HPDE6-E6E7 (cell line): ENCODE measurements around the gene HSPB1.
A peak's percentile ranks its signal among the peaks of the same experiment; 100 is the strongest.
"Not testable (repeated sequence)": the region's sequence is repeated elsewhere in the genome, so short reads cannot be mapped to it uniquely, and the experiment has no call there.

Source experiments
- DNase-seq: peaks from one replicate; pipeline ENCODE4 v3.0.0; 2011; ENCODE audit warnings: missing footprints; ENCODE audit errors: extremely low spot score

Gene HSPB1

GRCh38 chr7:76281706-76282343, 20.6 kb upstream of the HSPB1 start:
- DNase-seq, result no peak

DNA sequence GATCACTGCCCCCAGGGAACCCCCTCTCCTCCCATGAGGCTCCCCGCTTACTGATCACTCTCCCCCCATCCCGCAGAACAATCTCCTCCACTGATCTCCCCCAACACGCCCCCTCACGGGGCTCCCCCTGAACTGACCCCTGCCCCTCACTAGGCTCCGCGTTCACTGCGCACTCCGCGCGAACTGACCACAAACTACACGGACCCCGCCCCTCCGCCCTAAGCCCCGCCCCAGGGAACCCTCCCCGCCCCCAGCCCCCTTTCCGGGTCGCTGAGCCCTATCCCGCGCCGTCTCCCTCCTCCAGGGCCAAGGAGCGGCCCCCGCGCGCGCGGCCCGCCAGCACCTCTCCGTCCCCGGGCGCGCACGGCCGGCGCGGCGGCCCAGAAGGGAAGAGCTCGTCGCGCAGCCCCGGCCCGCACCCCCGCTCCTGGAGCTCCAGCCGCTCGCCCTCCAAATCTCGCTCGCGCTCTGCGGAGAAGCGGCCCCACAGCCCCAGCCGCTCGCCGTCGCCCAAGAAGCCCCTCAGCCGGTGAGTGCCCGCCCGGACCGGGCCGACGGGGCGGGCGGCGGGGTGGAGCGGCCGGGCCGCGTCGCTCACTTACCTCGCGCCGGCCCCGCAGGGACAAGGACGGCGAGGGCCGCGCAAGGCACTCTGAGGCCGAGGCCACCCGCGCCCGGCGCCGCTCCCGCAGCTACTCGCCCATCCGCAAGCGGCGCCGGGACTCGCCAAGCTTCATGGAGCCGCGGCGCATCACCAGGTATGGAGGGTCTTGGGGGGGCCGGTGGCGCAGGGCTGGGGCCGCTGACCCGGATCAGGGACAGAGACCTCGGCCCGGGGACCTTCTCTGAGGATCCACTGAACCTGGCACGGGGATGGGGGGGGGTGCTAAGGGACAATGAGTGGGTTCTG, 19.9 kb upstream of the HSPB1 start:
- no peak for DNase-seq

DNA sequence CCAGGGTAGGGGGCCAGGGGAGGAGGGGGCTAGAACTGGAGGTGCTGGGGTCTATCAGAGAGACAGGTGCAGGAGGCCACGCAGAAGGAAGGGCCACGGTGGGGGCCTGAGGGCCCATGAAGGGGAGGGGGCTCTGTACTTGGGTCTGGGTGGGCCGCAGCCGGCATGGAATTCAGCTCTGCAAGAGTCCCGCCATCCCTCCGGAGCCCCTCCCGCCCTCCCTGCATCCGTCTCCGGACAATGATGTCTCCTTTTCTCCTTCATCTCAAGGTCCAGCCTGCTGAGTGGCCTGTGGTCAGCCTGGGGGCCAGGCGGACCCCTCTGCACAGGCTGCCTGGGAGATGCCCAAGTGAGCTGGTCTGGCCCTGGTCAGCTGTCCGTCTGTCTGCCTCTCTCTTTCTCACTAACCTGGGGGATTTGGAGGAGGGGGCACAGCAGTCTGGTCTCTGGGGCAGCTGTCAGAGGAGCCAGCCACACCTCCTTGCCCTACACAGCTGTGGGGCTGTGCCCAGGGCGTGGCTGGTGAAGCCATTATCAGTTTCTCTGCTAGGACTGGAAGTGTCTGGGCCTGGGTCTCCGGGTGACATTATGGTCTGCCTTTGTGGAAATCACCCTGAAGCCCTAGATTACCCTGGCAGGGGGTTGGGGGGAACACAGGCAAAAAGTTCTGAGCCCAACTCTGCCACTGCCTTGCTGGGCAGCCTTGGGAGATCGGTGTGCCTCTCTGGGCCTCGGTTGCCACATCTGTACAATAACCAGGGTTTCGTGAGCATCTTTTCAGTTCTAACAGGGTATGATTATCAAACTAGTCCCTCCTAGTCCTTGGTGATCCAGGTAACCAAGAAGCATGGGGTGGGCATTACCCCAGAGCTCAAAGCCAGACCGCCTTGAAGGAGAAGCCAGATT, 19.0 kb upstream of the HSPB1 start:
- no peak for DNase-seq

GRCh38 chr7:76285604-76286374, 16.7 kb upstream of the HSPB1 start:
- no peak for DNase-seq

DNA sequence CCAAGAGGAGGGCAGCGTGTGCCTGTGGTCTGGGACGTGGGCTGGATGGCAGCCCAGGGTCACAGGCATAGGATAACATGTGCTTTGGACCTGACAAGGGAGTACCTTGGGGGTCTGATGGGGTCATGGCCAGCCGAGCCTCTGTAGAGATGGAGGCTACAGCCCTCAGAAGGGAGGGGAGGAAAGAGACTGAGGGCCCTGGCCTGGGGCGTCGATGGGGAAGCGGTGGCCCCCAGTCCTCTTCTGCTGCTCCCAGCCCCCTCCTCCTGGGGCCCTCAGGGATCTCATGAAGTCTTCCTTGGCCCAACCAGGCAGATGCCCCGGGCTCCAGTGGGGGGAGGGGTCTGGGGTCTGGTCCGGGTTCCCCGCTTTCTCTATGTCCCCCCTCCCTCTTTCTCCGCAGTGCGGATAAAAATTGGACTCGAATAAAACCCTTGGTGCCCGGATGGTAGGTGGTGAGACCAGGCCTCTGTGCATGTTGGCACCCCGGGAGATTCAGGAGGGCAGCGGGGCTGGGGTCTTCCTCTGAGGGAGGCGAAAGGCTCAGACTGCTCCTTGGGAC, 15.6 kb upstream of the HSPB1 start:
- DNase-seq, result no peak

DNA sequence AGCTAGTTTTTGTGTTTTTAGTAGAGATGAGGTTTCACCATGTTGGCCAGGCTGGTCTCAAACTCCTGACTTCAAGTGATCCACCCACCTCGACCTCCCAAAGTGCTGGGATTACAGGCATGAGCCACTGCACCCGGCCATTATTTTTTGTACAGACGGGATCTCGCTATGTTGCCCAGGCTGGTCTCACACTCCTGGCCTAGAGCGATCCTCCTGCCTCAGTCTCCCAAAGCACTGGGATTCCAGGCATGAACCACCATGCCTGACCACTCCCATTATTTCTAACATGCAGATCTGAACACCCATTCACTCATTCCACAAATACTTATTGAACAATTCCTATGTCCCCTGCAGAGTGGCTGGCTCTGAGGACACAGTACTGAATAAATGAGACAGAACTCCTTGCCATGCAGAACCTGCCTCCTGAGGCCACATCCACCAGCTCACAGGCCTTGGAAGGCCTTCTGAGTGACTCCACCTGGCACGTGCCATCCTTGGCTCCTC, 11.6 kb upstream of the HSPB1 start:
- DNase-seq, result not testable (repeated sequence)

GRCh38 chr7:76291351-76292212, 10.9 kb upstream of the HSPB1 start:
- DNase-seq, result peak; percentile 88

DNA sequence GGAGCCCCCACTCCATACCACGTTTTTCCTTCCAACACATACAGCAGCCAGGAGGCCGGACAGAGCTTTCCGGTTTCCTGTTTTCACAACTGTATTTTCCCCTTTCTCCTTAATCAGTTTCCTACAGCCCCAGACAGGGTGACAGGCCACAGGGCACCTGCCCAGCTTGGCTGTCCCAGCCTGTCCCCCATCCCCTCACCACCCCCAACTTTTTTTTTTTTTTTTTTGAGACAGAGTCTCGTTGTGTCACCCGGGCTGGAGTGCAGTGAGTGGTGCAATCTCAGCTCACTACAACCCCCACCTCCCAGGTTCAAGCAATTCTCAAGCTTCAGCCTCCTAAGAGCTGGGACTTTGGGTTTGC, 10.3 kb upstream of the HSPB1 start:
- no peak for DNase-seq

- not testable (repeated sequence) for DNase-seq
Measured at GRCh38 chr7:76292911-76293310, 9.6 kb upstream of the HSPB1 start.

GRCh38 chr7:76293407-76293901, 9.0 kb upstream of the HSPB1 start:
- DNase-seq, result no peak

- peak; percentile 78 for DNase-seq
Measured at GRCh38 chr7:76294344-76295024, 8.0 kb upstream of the HSPB1 start.

DNA sequence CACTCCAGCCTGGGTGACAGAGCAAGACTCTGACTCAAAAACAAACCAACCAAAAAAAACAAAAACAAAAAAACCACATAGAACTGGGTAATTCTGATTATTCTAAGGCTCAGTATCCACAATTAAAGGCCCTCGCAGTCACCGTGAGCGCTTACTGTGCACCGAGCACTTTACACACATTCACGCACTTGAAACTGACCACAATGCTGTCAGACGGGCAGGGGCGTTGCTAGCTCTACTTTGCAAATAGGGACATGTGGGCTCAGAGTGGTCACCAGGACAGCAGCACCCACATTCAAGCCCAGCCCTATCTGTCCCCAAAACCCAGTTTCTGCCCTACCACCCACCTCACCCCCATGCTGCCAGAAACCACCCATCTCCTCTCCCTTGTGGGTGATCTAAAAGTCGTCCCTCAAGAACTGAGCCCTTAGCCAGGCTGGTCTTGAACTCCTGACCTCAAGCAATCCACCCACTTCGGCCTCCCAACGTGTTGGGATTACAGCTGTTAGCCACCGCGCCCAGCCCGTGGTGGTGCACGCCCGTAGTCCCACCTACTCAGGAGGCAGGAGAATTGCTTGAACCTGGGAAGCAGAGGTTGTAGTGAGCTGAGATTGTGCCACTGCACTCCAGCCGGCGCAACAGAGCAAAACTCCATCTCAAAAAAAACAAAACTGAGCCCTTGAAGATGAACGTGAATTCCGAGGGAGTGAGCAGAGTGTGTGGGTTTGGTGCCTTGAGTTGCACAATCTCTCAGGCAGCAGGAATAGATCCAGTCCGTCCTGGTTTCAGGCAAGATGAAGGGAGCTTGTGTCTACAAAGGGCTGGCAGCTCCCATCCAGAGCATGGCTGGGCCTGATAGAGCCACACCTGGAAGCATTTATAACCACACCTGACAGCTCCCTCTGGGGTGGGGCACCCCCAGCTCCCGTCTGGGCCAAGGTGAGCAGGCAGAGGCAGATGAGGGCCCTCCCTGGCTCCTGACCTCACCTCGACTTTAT, 5.4 kb upstream of the HSPB1 start:
- peak; percentile 72 for DNase-seq

- no peak for DNase-seq
Measured at GRCh38 chr7:76300166-76300731, 2.2 kb upstream of the HSPB1 start.

- DNase-seq, result no peak
Measured at GRCh38 chr7:76301000-76301399, 1.5 kb upstream of the HSPB1 start.

DNA sequence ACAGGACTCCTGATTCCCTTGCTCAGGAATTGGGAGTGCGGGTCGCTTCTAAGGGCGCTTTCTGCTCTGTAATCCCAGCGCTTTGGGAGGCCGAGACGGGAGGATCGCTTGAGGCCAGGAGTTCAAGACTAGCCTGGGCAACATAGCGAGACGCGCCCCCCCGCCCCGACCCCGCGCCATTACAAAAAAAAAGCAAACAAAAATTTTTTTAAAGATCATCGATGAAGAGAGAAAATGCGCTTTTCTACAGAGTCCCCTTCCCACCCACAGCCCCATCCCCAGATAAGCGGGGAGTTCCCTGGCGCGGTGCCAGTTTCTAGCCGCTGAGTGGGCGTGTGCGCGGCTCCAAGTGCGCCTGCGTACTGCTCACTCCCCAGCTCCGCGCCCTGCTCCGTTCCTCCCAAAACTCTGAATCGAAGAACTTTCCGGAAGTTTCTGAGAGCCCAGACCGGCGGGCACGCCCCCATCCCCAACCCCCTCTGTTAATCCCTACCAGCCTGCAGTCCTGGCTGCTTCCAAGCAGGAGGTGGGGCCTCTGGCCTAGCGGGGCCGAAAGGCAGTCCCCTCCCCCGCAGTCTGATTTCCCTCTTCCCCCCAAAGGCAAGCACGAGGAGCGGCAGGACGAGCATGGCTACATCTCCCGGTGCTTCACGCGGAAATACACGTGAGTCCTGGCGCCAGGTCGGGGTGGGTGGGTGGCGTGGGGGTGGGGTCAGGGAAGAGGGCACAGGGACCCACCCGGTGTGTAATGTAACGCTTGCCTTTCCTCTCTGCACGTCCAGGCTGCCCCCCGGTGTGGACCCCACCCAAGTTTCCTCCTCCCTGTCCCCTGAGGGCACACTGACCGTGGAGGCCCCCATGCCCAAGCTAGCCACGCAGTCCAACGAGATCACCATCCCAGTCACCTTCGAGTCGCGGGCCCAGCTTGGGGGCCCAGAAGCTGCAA, 1.0 kb downstream of the HSPB1 start:
- DNase-seq, result peak; percentile 55

DNA sequence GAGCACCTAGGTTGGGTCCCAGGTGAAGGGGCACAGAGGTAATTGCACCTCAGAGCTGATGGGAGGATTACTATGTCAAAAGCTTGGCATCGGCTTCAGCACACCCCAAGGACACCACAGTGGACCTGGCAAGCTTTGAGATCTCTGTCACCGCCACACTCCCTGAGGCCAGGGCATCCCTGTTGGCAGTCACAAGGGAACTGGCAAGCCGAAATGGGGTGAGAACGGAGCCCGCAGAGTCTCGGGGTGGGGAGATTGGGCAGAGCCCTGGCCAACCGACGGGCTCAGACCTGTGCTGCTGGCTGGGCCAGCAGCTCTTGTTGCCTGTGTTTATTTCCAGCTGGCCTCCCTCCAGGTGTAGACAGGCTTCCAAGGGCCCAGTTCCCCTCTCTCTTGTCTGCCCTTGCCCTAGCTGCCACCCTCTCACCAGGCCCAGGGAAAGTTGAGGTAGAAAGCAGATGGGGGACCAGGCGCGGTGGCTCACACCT, 2.5 kb downstream of the HSPB1 start:
- DNase-seq, result peak; percentile 56
